HG02623 (cell line): Measurements from ENCODE around the gene GRAMD4.

Source experiments
- ATAC-seq: cut with Tn5 transposase; IDR thresholded peaks from one replicate; pipeline ENCODE4 v1.9.1; 2021; ENCODE audit warnings: moderate library complexity; ENCODE audit not compliant: unreplicated experiment

The GRAMD4 gene

DNA sequence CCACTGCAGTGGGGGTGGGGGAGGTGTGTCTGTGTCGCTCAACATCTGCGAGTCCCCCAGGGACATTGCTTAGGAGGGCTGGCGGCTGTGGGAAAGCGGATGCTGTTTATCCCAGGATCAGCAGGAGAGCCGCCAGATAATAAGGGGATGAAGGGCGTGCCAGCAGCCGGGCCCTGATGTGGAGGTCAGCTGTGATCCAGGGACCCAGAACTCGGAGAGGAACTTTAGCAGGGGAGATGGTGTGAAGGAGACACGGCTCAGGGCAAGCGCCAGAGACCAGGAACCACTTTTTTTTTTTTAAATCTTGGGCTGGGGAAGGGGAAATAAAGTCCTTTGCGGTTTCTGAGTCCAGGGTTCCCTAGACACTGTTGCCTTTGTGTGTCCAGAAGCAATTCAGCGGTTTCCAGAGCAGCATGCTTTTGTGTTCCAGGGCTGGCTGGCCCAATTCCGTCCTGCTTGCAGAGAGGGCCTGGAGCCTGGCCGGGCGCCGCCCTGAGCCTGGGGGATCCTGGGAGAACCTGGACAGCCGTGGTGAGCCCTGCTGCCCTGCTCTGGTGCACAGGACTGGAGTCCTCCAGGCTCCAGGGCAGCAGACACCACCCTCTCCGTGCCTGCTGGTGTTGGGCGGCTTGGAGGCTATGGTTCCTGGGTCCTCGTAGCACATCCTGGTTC is at the start of gene GRAMD4:
GRAMD4 (plus strand) TSS at position 557 of the 672 bp plus-strand sequence. CDS start 6,414 bp downstream, outside the sequence.
- no peak for ATAC-seq

- ATAC-seq, result no peak
Measured at GRCh38 chr22:46571642-46572250, 48.4 kb upstream of the GRAMD4 start.

GRCh38 chr22:46572911-46573780 is 47.0 kb upstream of the GRAMD4 start:
- ATAC-seq, result no peak

DNA sequence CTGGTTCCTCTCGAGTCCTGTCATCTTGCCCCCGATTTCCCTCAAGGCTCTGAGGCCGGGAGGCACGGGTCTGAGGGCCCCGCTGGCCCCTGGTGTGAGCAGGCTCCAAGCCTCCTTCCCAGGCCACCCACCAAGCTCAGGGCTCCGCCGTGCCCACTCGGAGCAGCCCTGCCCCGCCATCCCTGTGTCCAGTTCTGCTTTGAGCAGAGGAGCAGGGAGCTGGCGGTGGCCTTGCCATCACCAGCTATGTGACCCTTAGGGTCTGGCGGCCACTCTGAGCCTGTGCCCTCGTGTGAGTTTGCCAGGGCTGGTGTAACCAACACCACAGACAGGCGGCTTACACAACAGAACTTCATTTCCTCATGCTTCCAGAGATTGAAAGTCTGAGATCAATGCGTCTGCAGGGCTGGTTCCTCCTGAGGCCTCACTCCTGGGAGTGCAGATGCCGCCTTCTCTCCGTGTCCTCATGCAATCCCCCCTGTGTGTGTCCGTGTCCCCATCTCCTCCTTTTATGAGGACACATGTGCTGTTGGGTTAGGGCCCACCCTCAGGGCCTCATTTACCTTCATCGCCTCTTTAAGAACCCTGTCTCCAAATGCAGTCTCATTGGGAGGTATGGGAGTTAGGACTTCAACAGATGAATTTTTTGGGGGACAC is 46.3 kb upstream of the GRAMD4 start:
- ATAC-seq, result no peak

- no peak for ATAC-seq
Measured at GRCh38 chr22:46574438-46574992, 45.7 kb upstream of the GRAMD4 start.

- no peak for ATAC-seq
Measured at GRCh38 chr22:46574993-46575910, 44.9 kb upstream of the GRAMD4 start.

DNA sequence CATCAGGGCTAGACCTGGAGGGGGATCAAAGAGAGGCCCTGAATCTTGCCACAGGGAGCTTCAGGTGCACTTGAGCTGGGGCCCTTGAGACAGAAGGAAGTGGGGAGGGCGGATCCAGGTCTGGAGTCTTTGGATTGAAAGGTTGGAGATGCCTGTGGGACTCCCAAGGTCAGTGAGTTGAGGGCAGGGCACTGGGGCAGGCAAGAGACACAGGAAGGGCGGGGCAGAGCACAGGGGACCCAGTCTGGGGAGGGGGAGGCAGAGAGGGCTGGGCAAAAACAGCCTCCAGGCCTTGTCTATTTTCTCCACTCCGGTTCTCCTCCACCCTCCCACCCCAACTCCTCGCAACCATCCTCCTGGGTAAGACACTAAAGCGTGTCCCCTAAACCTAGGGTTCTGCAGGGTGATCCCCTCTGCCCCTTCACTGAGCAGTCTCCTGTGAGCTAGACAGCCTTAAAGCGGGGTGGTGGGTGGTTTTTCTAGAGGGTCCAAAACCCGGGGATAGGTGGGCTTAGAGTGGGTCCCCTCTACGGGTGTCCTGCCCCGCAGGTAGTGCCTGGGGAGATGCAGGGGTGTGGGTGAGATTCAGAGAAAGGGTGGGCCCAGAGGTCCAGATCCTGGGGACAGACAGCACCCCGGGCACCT is 44.2 kb upstream of the GRAMD4 start:
- no peak for ATAC-seq

GRCh38 chr22:46576556-46577367 is 43.4 kb upstream of the GRAMD4 start:
- no peak for ATAC-seq

DNA sequence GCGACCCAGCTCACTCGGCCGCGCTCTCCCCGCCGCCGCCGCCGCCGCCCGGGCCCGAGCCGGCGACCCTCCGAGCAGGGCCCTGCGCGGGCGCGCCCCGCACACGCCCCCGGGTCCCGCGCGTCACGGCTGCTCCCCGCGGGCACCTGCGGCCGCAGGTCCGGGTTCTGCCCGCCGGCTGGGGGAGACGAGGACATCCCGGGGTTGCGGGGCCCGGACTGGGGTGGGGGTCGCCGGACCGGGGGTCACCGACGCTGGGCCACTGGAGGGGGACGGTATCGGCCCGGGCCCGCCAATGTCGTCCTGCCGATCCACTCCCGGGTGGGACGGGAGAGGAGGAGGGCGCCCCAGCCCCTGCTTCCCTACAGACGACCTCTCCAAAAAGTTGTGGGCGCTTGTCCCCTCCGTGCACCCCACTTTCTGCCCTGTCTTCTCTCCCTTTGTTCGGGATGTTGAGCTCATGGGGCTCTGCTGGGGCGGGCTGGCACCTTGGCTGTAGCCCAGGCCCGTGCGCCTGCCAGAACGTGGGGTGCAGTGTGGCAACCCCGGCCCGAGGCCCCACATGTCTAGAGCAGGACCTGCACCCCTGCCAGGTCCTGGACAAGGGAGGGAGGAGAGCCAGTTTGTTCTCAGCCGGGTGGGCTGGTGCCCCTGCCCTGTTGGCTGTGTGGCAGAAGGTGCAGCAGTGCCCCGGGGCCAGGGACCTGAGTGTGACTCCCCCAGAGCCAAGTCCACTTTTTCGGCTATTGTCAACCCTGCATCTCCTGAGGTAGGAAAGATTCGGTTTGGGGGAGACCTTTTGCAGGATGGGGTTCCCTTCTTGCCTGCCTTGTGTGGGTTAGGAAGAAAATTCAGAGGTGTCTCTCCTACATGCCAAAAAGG is 42.6 kb upstream of the GRAMD4 start:
- ATAC-seq, result no peak

- no peak for ATAC-seq
Measured at GRCh38 chr22:46578251-46578823, 41.8 kb upstream of the GRAMD4 start.

GRCh38 chr22:46578824-46579561 is 41.2 kb upstream of the GRAMD4 start:
- no peak for ATAC-seq

DNA sequence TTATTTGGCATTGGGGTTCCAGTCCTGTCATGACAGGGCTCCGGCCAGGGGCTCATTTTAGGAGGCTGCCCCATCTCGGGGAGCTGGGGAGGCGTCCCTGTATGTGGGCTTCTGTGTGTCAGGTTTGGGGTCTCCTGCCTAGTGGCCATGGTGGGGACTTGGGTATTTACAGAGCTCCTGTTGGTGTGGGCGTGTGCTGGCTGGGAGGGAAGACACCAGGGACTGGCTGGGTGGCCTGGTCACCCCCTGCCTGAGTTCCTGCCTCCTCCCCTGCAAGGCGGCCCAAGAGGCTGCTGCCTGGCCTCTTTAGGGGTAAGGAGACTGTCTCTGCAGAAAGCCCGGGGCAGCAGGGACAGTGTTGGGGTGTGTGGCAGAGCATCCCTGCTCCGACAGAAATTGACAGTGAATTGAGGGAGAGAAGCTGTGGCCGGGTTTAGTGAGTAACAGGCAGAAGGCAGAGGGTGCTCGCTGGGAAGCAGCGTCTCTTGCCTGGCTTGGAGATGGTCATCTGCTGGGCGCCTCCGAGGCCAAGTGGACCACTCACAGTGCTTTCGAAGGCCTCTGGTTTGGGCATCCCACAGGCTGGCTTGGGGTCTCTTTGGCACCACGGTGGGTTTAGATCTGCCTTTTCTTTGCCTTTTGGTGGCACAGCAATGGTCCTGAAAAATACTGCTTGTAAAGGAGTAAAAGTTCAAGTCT is 40.3 kb upstream of the GRAMD4 start:
- ATAC-seq, result no peak

- no peak for ATAC-seq
Measured at GRCh38 chr22:46580940-46581537, 39.1 kb upstream of the GRAMD4 start.

DNA sequence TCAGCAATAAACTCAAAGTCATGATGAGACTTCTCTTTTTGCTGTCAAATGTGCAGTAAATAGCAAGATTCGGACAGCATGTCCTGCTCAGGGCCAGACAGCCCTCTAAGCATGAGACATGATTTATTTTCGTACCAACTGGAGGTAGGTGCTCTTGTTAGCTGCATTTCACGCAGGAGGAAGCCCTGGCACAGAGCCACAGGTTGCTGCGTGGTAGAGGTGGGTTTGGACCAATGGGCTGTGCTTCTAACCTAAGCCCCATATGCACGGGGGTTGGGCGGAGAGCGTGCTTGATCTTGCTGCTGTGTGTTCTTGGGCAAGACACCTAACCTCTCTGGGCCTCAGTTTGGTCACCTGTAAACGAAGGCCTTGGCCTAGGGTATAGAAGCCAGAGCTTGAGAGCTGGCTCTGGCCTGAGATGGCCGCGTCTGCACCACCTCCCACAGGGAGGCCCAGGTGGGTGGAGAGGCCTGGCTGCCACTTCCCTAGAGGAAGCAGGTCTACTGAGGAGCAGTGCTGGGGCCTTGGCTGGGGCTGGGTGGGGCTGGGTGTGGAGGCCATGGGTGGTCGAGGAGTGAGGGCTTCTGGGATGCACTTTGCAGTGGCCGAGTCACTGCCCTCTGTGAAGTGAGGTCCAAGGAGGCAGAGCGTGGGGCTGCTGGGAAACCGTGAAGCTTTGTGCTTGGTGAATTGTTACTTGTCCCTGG is 38.5 kb upstream of the GRAMD4 start:
- no peak for ATAC-seq
